GM23338 (cell line): Measurements from ENCODE around the gene LSM3. TPM values are rescaled to one million over a fixed set of nuclear protein-coding genes. Genes with fewer than 3 reads are reported as not detected.

ENCODE experiments used
- ATAC-seq: fragments of 200-7000 bp; cut with Tn5 transposase; 3 replicates; pipeline ENCODE4 v1.9.1; 2020
- DNase-seq: peaks from one replicate; pipeline ENCODE4 v3.0.0-alpha.2; 2015; ENCODE audit warnings: low spot score
- H2AFZ ChIP-seq: fragments of 200-600 bp; sonication (generic); 2 replicates; pipeline ENCODE4 v1.8.0; 2016; ENCODE audit warnings: antibody characterized with exemption, mild to moderate bottlenecking, moderate library complexity
- H3F3A ChIP-seq: fragments of 200-600 bp; sonication (generic); replicated peaks from 2 replicates; pipeline ENCODE4 v1.8.0; 2017; ENCODE audit warnings: antibody characterized with exemption, mixed run types, low read depth
- H3K27ac ChIP-seq: fragments of 200-600 bp; sonication (generic); 2 replicates; pipeline ENCODE4 v1.6.1; 2016; ENCODE audit warnings: low read depth
- H3K27me3 ChIP-seq: fragments of 200-600 bp; sonication (generic); 2 replicates; pipeline ENCODE4 v1.8.0; 2016; ENCODE audit warnings: mild to moderate bottlenecking, mixed run types, moderate library complexity; ENCODE audit not compliant: insufficient read depth
- H3K36me3 ChIP-seq: fragments of 200-600 bp; sonication (generic); 2 replicates; pipeline ENCODE4 v1.8.0; 2016; ENCODE audit warnings: mild to moderate bottlenecking; ENCODE audit not compliant: insufficient read depth
- H3K4me1 ChIP-seq: fragments of 200-600 bp; sonication (generic); 2 replicates; pipeline ENCODE4 v1.8.0; 2016; ENCODE audit warnings: mild to moderate bottlenecking, moderate library complexity; ENCODE audit not compliant: insufficient read depth
- H3K4me2 ChIP-seq: fragments of 200-600 bp; sonication (generic); 2 replicates; pipeline ENCODE4 v1.7.1; 2017; ENCODE audit warnings: mixed run types
- H3K4me3 ChIP-seq: fragments of 200-600 bp; sonication (generic); 2 replicates; pipeline ENCODE4 v1.6.1; 2016; ENCODE audit warnings: mixed run types
- H3K79me2 ChIP-seq: fragments of 200-600 bp; sonication (generic); replicated peaks from 2 replicates; pipeline ENCODE4 v1.8.0; 2017; ENCODE audit warnings: mild to moderate bottlenecking; ENCODE audit not compliant: insufficient read depth
- H3K9me2 ChIP-seq: fragments of 200-600 bp; sonication (generic); 2 replicates; pipeline ENCODE4 v1.8.0; 2017; ENCODE audit not compliant: insufficient read depth
- H4K20me1 ChIP-seq: fragments of 200-600 bp; sonication (generic); replicated peaks from 2 replicates; pipeline ENCODE4 v1.8.0; 2017; ENCODE audit warnings: mild to moderate bottlenecking; ENCODE audit not compliant: insufficient read depth
- H3K27ac Mint-ChIP-seq: 2 replicates; pipeline ENCODE4 v1.8.0; 2020; ENCODE audit warnings: inconsistent platforms, mild to moderate bottlenecking, moderate library complexity, mixed read lengths
- H3K27me3 Mint-ChIP-seq: 3 replicates; pipeline ENCODE4 v1.8.0; 2022; ENCODE audit warnings: low read depth, mild to moderate bottlenecking, moderate library complexity, mixed read lengths, inconsistent platforms; ENCODE audit not compliant: insufficient read depth, poor library complexity
- H3K36me3 Mint-ChIP-seq: 3 replicates; pipeline ENCODE4 v1.8.0; 2021; ENCODE audit warnings: low read depth, mild to moderate bottlenecking, inconsistent platforms, moderate library complexity, mixed read lengths
- H3K4me1 Mint-ChIP-seq: 3 replicates; pipeline ENCODE4 v1.8.0; 2020; ENCODE audit warnings: mild to moderate bottlenecking, inconsistent platforms, mixed read lengths
- H3K4me3 Mint-ChIP-seq: 3 replicates; pipeline ENCODE4 v1.8.0; 2021; ENCODE audit warnings: moderate library complexity, mild to moderate bottlenecking, inconsistent platforms, mixed read lengths
- H3K9me3 Mint-ChIP-seq: 3 replicates; pipeline ENCODE4 v1.8.0; 2020; ENCODE audit warnings: moderate library complexity, mild to moderate bottlenecking, inconsistent platforms, mixed read lengths
- NANOG ChIP-seq: IDR thresholded peaks from 2 replicates; pipeline ENCODE4 v1.6.1; 2016; ENCODE audit warnings: antibody characterized with exemption, borderline replicate concordance
- POLR2AphosphoS5 ChIP-seq: IDR thresholded peaks from 2 replicates; pipeline ENCODE4 v1.6.1; 2016; ENCODE audit warnings: antibody characterized with exemption, low read depth
- STAT1 ChIP-seq: IDR thresholded peaks from one replicate; pipeline ENCODE4 v1.6.1; 2016; ENCODE audit warnings: antibody characterized with exemption; ENCODE audit not compliant: unreplicated experiment
- ZNF331 ChIP-seq: fragments of 250-450 bp; sonication (Bioruptor Pico); IDR thresholded peaks from 2 replicates; pipeline ENCODE4 v1.5.0; 2020; ENCODE audit warnings: low read depth, mild to moderate bottlenecking, moderate library complexity
- polyA plus RNA-seq: library from polyadenylated mRNA; unstranded; fragments of >200 nt; fragmentation: Nextera tagmentation; extraction: Ambion mirVana; gene quantifications from 2 replicates; pipeline ENCODE4 v1.2.1, GENCODE V29; 2016
- total RNA-seq: library from RNA; depleted of rRNA; stranded (reverse); fragments of >200 nt; shearing (Covaris generic); gene quantifications from 2 replicates; pipeline ENCODE4 v1.2.3, GENCODE V29; 2014
- TF ChIP-seq, protein P1 (sequence below): fragments of 250-450 bp; sonication (Bioruptor Pico); IDR thresholded peaks from 2 replicates; pipeline ENCODE4 v1.5.0; 2020; ENCODE audit warnings: mild to moderate bottlenecking, moderate library complexity

The LSM3 gene
- total and polyA plus RNA-seq, 2 experiments from 2014 or later: 20.1 to 71.5 TPM

- H3K4me1 Mint-ChIP-seq: peaks cover 31% of the 10 kb centered on the region
- Histone ChIP-seq H3K27ac (peak overlapping the region; percentile 83; the same call in 1 of the 2 replicates), H3F3A (no peaks in the 10 kb centered on the region), H2AFZ (no peak overlapping the region), H3K4me3 (no peak overlapping the region), H4K20me1 (peaks cover 4% of the 10 kb centered on the region), H3K36me3 (no peaks in the 10 kb centered on the region; the same call in 1 of the 2 replicates), H3K4me2 (0 out of 2 replicates have a peak overlapping the region, but pooled peaks have one; percentile 60), H3K79me2 (no peaks in the 10 kb centered on the region), H3K9me2 (no peaks in the 10 kb centered on the region), H3K4me1 (peaks cover 12% of the 10 kb centered on the region), H3K27me3 (no peaks in the 10 kb centered on the region)
- H3K36me3 Mint-ChIP-seq: peaks cover 35% of the 10 kb centered on the region
- H3K27me3 Mint-ChIP-seq: peaks cover 14% of the 10 kb centered on the region
- H3K9me3 Mint-ChIP-seq: no peaks in the 10 kb centered on the region
- no peak overlapping the region; the same call in 2 of the 3 replicates for H3K4me3 Mint-ChIP-seq
- TF ChIP-seq NANOG (no peak), STAT1 (no peak), POLR2AphosphoS5 (no peak), ZNF331 (CRISPR knock-in tag) (no peak)
- TF ChIP-seq, protein P1, sequence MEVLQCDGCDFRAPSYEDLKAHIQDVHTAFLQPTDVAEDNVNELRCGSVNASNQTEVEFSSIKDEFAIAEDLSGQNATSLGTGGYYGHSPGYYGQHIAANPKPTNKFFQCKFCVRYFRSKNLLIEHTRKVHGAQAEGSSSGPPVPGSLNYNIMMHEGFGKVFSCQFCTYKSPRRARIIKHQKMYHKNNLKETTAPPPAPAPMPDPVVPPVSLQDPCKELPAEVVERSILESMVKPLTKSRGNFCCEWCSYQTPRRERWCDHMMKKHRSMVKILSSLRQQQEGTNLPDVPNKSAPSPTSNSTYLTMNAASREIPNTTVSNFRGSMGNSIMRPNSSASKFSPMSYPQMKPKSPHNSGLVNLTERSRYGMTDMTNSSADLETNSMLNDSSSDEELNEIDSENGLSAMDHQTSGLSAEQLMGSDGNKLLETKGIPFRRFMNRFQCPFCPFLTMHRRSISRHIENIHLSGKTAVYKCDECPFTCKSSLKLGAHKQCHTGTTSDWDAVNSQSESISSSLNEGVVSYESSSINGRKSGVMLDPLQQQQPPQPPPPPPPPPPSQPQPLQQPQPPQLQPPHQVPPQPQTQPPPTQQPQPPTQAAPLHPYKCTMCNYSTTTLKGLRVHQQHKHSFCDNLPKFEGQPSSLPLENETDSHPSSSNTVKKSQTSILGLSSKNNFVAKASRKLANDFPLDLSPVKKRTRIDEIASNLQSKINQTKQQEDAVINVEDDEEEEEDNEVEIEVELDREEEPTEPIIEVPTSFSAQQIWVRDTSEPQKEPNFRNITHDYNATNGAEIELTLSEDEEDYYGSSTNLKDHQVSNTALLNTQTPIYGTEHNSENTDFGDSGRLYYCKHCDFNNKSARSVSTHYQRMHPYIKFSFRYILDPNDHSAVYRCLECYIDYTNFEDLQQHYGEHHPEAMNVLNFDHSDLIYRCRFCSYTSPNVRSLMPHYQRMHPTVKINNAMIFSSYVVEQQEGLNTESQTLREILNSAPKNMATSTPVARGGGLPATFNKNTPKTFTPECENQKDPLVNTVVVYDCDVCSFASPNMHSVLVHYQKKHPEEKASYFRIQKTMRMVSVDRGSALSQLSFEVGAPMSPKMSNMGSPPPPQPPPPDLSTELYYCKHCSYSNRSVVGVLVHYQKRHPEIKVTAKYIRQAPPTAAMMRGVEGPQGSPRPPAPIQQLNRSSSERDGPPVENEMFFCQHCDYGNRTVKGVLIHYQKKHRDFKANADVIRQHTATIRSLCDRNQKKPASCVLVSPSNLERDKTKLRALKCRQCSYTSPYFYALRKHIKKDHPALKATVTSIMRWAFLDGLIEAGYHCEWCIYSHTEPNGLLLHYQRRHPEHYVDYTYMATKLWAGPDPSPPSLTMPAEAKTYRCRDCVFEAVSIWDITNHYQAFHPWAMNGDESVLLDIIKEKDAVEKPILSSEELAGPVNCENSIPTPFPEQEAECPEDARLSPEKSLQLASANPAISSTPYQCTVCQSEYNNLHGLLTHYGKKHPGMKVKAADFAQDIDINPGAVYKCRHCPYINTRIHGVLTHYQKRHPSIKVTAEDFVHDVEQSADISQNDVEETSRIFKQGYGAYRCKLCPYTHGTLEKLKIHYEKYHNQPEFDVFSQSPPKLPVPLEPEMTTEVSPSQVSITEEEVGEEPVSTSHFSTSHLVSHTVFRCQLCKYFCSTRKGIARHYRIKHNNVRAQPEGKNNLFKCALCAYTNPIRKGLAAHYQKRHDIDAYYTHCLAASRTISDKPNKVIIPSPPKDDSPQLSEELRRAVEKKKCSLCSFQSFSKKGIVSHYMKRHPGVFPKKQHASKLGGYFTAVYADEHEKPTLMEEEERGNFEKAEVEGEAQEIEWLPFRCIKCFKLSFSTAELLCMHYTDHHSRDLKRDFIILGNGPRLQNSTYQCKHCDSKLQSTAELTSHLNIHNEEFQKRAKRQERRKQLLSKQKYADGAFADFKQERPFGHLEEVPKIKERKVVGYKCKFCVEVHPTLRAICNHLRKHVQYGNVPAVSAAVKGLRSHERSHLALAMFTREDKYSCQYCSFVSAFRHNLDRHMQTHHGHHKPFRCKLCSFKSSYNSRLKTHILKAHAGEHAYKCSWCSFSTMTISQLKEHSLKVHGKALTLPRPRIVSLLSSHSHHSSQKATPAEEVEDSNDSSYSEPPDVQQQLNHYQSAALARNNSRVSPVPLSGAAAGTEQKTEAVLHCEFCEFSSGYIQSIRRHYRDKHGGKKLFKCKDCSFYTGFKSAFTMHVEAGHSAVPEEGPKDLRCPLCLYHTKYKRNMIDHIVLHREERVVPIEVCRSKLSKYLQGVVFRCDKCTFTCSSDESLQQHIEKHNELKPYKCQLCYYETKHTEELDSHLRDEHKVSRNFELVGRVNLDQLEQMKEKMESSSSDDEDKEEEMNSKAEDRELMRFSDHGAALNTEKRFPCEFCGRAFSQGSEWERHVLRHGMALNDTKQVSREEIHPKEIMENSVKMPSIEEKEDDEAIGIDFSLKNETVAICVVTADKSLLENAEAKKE: no peak
- H3K27ac Mint-ChIP-seq: peak overlapping the region; percentile 86
- ATAC-seq (peak; percentile 17), DNase-seq (peak; percentile 38)
Observed at GRCh38 chr3:14147617-14148016, 31.0 kb upstream of the LSM3 start.
